RWPE2 (cell line): ENCODE measurements around the gene UBE2E2.

ENCODE experiments used
- ATAC-seq: fragments of 200-7000 bp; cut with Tn5 transposase; 3 replicates; pipeline ENCODE4 v1.9.1; 2021; ENCODE audit warnings: low read depth
- DNase-seq: peaks from one replicate; pipeline ENCODE4 v3.0.0-alpha.2; 2020; ENCODE audit warnings: low spot score
- H3K27ac ChIP-seq: fragments of 450-650 bp; 2 replicates; pipeline ENCODE4 v1.5.1; 2017; ENCODE audit warnings: mild to moderate bottlenecking; ENCODE audit not compliant: poor library complexity, severe bottlenecking
- H3K27me3 ChIP-seq: fragments of 250-450 bp; sonication (Bioruptor Pico); 2 replicates; pipeline ENCODE4 v1.5.1; 2021; ENCODE audit warnings: mild to moderate bottlenecking, moderate library complexity; ENCODE audit not compliant: insufficient read depth, poor library complexity, severe bottlenecking
- H3K36me3 ChIP-seq: fragments of 250-450 bp; sonication (Bioruptor Pico); 2 replicates; pipeline ENCODE4 v1.5.1; 2020; ENCODE audit warnings: low read depth, mild to moderate bottlenecking, moderate library complexity
- H3K4me1 ChIP-seq: fragments of 250-450 bp; sonication (Bioruptor Pico); 2 replicates; pipeline ENCODE4 v1.5.1; 2021; ENCODE audit warnings: mild to moderate bottlenecking, moderate library complexity; ENCODE audit not compliant: insufficient read depth, poor library complexity, severe bottlenecking
- H3K4me3 ChIP-seq: fragments of 250-450 bp; sonication (Bioruptor Pico); 2 replicates; pipeline ENCODE4 v1.5.1; 2021; ENCODE audit warnings: mild to moderate bottlenecking, moderate library complexity; ENCODE audit not compliant: severe bottlenecking
- H3K9me3 ChIP-seq: fragments of 250-450 bp; sonication (Bioruptor Pico); 2 replicates; pipeline ENCODE4 v1.5.1; 2021; ENCODE audit warnings: mild to moderate bottlenecking, moderate library complexity; ENCODE audit not compliant: severe bottlenecking
- TF ChIP-seq, protein P1 (sequence below): fragments of 450-650 bp; IDR thresholded peaks from one replicate; pipeline ENCODE4 v1.5.1; 2017; ENCODE audit warnings: mild to moderate bottlenecking, moderate library complexity; ENCODE audit not compliant: poor library complexity, severe bottlenecking

Gene UBE2E2

DNA sequence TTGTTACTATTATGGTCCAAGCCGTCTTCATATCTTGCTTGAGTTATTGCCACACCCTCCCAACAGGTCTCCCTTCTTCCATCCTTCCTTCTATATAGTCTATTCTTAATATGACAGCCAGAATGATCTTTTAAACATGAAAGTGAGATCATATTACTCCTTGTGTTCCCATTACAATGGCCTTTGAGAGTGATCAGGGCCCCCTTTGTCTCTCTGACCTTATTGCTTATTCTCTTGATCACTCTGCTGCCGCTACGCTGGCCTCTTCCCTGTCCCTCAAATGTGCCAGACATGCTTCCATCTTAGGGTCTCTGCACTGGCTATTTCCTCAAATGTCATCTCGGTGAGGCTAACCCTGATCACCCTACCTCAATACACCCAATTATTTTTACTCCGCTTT lies 38.1 kb downstream of the UBE2E2 start:
- TF ChIP-seq, protein P1, sequence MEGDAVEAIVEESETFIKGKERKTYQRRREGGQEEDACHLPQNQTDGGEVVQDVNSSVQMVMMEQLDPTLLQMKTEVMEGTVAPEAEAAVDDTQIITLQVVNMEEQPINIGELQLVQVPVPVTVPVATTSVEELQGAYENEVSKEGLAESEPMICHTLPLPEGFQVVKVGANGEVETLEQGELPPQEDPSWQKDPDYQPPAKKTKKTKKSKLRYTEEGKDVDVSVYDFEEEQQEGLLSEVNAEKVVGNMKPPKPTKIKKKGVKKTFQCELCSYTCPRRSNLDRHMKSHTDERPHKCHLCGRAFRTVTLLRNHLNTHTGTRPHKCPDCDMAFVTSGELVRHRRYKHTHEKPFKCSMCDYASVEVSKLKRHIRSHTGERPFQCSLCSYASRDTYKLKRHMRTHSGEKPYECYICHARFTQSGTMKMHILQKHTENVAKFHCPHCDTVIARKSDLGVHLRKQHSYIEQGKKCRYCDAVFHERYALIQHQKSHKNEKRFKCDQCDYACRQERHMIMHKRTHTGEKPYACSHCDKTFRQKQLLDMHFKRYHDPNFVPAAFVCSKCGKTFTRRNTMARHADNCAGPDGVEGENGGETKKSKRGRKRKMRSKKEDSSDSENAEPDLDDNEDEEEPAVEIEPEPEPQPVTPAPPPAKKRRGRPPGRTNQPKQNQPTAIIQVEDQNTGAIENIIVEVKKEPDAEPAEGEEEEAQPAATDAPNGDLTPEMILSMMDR = no peak
- H3K27me3 ChIP-seq = no peaks in the 10 kb centered on the region
- H3K9me3 ChIP-seq = no peaks in the 10 kb centered on the region
- H3K36me3 ChIP-seq = no peaks in the 10 kb centered on the region
- H3K27ac ChIP-seq = no peak overlapping the region
- no peak overlapping the region for H3K4me3 ChIP-seq
- DNase-seq (no peak), ATAC-seq (no peak)
- peaks cover 5% of the 10 kb centered on the region for H3K4me1 ChIP-seq

- peak; percentile 80 for ATAC-seq
- DNase-seq = no peak
- TF ChIP-seq, protein P1 = no peak
- Histone ChIP-seq H3K27ac (peak overlapping the region; percentile 11), H3K4me3 (no peak overlapping the region), H3K27me3 (no peaks in the 10 kb centered on the region), H3K36me3 (no peaks in the 10 kb centered on the region), H3K4me1 (peaks cover 5% of the 10 kb centered on the region), H3K9me3 (no peaks in the 10 kb centered on the region)
Observed at GRCh38 chr3:23242106-23242505, 39.0 kb downstream of the UBE2E2 start.

DNA sequence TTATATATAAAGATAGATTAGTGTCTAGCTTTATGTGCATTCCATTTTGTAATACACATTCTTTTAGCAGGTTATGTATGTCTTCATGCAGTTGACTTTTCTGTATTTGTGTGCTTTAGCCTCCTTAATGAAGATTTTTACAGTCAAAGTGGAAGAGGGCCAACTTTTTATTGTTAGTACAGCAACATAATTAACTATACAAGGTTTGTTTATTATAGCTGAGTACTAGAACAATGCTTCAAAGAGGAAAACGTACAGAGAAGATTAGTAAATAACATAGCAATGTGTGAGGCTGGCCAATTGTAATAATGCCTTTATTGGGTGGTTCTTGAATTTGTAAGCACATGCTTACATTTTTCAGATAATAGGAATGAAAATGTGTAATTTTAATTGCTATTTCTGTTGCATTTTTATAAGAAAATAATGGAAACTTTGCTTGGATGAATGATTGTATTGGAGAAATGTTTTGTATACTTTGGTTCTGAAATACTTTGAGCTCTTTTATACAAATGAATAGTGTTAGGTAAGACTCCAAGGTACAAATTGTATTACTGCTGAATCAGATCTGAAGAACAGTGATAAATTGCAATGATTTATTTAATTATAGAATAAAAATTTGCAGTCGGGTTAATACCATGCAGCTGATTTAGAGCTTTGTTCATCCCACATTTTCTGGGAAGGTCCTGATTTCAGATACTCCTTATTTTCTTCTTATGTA lies 41.4 kb downstream of the UBE2E2 start:
- H3K4me1 ChIP-seq = peaks cover 5% of the 10 kb centered on the region
- TF ChIP-seq, protein P1 = no peak
- ATAC-seq (no peak), DNase-seq (no peak)
- H3K4me3 ChIP-seq = no peak overlapping the region
- H3K36me3 ChIP-seq = no peaks in the 10 kb centered on the region
- H3K27me3 ChIP-seq = no peaks in the 10 kb centered on the region
- H3K9me3 ChIP-seq = no peaks in the 10 kb centered on the region
- H3K27ac ChIP-seq = no peak overlapping the region

- ATAC-seq = no peak
- H3K4me3 ChIP-seq = no peak overlapping the region
- H3K27me3 ChIP-seq = no peaks in the 10 kb centered on the region
- no peaks in the 10 kb centered on the region for H3K36me3 ChIP-seq
- H3K27ac ChIP-seq = no peak overlapping the region
- peaks cover 5% of the 10 kb centered on the region for H3K4me1 ChIP-seq
- TF ChIP-seq, protein P1 = no peak
- no peak for DNase-seq
- no peaks in the 10 kb centered on the region for H3K9me3 ChIP-seq
Observed at GRCh38 chr3:23246651-23247050, 43.5 kb downstream of the UBE2E2 start.

GRCh38 chr3:23248594-23249131 lies 45.5 kb downstream of the UBE2E2 start:
- no peak for DNase-seq
- Histone ChIP-seq H3K36me3 (no peaks in the 10 kb centered on the region), H3K9me3 (no peaks in the 10 kb centered on the region), H3K27ac (no peak overlapping the region), H3K4me1 (no peaks in the 10 kb centered on the region), H3K4me3 (no peak overlapping the region), H3K27me3 (no peaks in the 10 kb centered on the region)
- TF ChIP-seq, protein P1 = no peak
- no peak for ATAC-seq
